GM23338 (cell line): ENCODE results near the gene CORO7. TPM values are rescaled to one million over a fixed set of nuclear protein-coding genes. Genes with fewer than 3 reads are reported as not detected.

Source experiments
- ATAC-seq: fragments of 200-7000 bp; cut with Tn5 transposase; 3 replicates; pipeline ENCODE4 v1.9.1; 2020
- DNase-seq: peaks from one replicate; pipeline ENCODE4 v3.0.0-alpha.2; 2015; ENCODE audit warnings: low spot score
- H2AFZ ChIP-seq: fragments of 200-600 bp; sonication (generic); 2 replicates; pipeline ENCODE4 v1.8.0; 2016; ENCODE audit warnings: antibody characterized with exemption, mild to moderate bottlenecking, moderate library complexity
- H3F3A ChIP-seq: fragments of 200-600 bp; sonication (generic); replicated peaks from 2 replicates; pipeline ENCODE4 v1.8.0; 2017; ENCODE audit warnings: antibody characterized with exemption, mixed run types, low read depth
- H3K27ac ChIP-seq: fragments of 200-600 bp; sonication (generic); 2 replicates; pipeline ENCODE4 v1.6.1; 2016; ENCODE audit warnings: low read depth
- H3K27me3 ChIP-seq: fragments of 200-600 bp; sonication (generic); 2 replicates; pipeline ENCODE4 v1.8.0; 2016; ENCODE audit warnings: mild to moderate bottlenecking, mixed run types, moderate library complexity; ENCODE audit not compliant: insufficient read depth
- H3K36me3 ChIP-seq: fragments of 200-600 bp; sonication (generic); 2 replicates; pipeline ENCODE4 v1.8.0; 2016; ENCODE audit warnings: mild to moderate bottlenecking; ENCODE audit not compliant: insufficient read depth
- H3K4me1 ChIP-seq: fragments of 200-600 bp; sonication (generic); 2 replicates; pipeline ENCODE4 v1.8.0; 2016; ENCODE audit warnings: mild to moderate bottlenecking, moderate library complexity; ENCODE audit not compliant: insufficient read depth
- H3K4me2 ChIP-seq: fragments of 200-600 bp; sonication (generic); 2 replicates; pipeline ENCODE4 v1.7.1; 2017; ENCODE audit warnings: mixed run types
- H3K4me3 ChIP-seq: fragments of 200-600 bp; sonication (generic); 2 replicates; pipeline ENCODE4 v1.6.1; 2016; ENCODE audit warnings: mixed run types
- H3K79me2 ChIP-seq: fragments of 200-600 bp; sonication (generic); replicated peaks from 2 replicates; pipeline ENCODE4 v1.8.0; 2017; ENCODE audit warnings: mild to moderate bottlenecking; ENCODE audit not compliant: insufficient read depth
- H3K9me2 ChIP-seq: fragments of 200-600 bp; sonication (generic); 2 replicates; pipeline ENCODE4 v1.8.0; 2017; ENCODE audit not compliant: insufficient read depth
- H4K20me1 ChIP-seq: fragments of 200-600 bp; sonication (generic); replicated peaks from 2 replicates; pipeline ENCODE4 v1.8.0; 2017; ENCODE audit warnings: mild to moderate bottlenecking; ENCODE audit not compliant: insufficient read depth
- H3K27ac Mint-ChIP-seq: 2 replicates; pipeline ENCODE4 v1.8.0; 2020; ENCODE audit warnings: inconsistent platforms, mild to moderate bottlenecking, moderate library complexity, mixed read lengths
- H3K27me3 Mint-ChIP-seq: 3 replicates; pipeline ENCODE4 v1.8.0; 2022; ENCODE audit warnings: low read depth, mild to moderate bottlenecking, moderate library complexity, mixed read lengths, inconsistent platforms; ENCODE audit not compliant: insufficient read depth, poor library complexity
- H3K36me3 Mint-ChIP-seq: 3 replicates; pipeline ENCODE4 v1.8.0; 2021; ENCODE audit warnings: low read depth, mild to moderate bottlenecking, inconsistent platforms, moderate library complexity, mixed read lengths
- H3K4me1 Mint-ChIP-seq: 3 replicates; pipeline ENCODE4 v1.8.0; 2020; ENCODE audit warnings: mild to moderate bottlenecking, inconsistent platforms, mixed read lengths
- H3K4me3 Mint-ChIP-seq: 3 replicates; pipeline ENCODE4 v1.8.0; 2021; ENCODE audit warnings: moderate library complexity, mild to moderate bottlenecking, inconsistent platforms, mixed read lengths
- H3K9me3 Mint-ChIP-seq: 3 replicates; pipeline ENCODE4 v1.8.0; 2020; ENCODE audit warnings: moderate library complexity, mild to moderate bottlenecking, inconsistent platforms, mixed read lengths
- CTCF ChIP-seq, 2 experiments: fragments of 200-600 bp in 1 of 2; sonication (generic) in 1 of 2; conservative IDR thresholded peaks; 2 replicates each; pipeline versions ENCODE4 v1.5.1 to v1.6.1; 2016 to 2017; ENCODE audit warnings: antibody characterized with exemption in 2 of 2, low read depth in 2 of 2, mild to moderate bottlenecking in 2 of 2, moderate library complexity in 1 of 2
- ETS1 ChIP-seq: IDR thresholded peaks from 2 replicates; pipeline ENCODE4 v1.6.1; 2016; ENCODE audit warnings: antibody characterized with exemption
- EZH2phosphoT487 ChIP-seq: fragments of 200-600 bp; sonication (generic); IDR thresholded peaks from one replicate; pipeline ENCODE4 v1.8.1; 2018; ENCODE audit warnings: antibody characterized with exemption; ENCODE audit not compliant: unreplicated experiment
- ZNF114 ChIP-seq: fragments of 250-450 bp; sonication (Bioruptor Pico); IDR thresholded peaks from 2 replicates; pipeline ENCODE4 v1.5.0; 2020; ENCODE audit warnings: mild to moderate bottlenecking, moderate library complexity
- ZNF331 ChIP-seq: fragments of 250-450 bp; sonication (Bioruptor Pico); IDR thresholded peaks from 2 replicates; pipeline ENCODE4 v1.5.0; 2020; ENCODE audit warnings: low read depth, mild to moderate bottlenecking, moderate library complexity
- polyA plus RNA-seq: library from polyadenylated mRNA; unstranded; fragments of >200 nt; fragmentation: Nextera tagmentation; extraction: Ambion mirVana; gene quantifications from 2 replicates; pipeline ENCODE4 v1.2.1, GENCODE V29; 2016
- total RNA-seq: library from RNA; depleted of rRNA; stranded (reverse); fragments of >200 nt; shearing (Covaris generic); gene quantifications from 2 replicates; pipeline ENCODE4 v1.2.3, GENCODE V29; 2014
- TF ChIP-seq, protein P1 (sequence below): fragments of 250-450 bp; sonication (Bioruptor Pico); IDR thresholded peaks from 2 replicates; pipeline ENCODE4 v1.5.0; 2020; ENCODE audit warnings: mild to moderate bottlenecking, moderate library complexity

The CORO7 gene
- total and polyA plus RNA-seq, 2 experiments from 2014 or later: 14.2 to 46.4 TPM

DNA sequence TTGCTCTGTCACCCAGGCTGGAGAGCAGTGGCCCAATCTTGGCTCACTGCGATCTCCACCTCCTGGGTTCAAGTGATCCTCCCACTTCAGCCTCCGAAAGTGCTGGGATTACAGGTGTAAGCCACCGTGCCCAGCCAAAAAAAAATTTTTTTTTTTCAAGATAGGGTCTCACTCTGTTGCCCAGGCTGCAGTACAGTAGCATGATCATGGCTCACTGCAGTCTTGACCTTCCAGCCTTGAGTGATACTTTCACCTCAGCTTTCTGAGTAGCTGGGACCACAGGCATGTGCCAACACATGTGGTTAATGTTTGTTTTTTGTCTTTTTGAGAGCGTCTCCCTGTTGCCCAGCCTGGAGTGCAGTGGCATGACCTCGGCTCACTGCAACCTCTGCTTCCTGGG lies 63.6 kb downstream of the CORO7 start (continued):
- TF ChIP-seq, protein P1, sequence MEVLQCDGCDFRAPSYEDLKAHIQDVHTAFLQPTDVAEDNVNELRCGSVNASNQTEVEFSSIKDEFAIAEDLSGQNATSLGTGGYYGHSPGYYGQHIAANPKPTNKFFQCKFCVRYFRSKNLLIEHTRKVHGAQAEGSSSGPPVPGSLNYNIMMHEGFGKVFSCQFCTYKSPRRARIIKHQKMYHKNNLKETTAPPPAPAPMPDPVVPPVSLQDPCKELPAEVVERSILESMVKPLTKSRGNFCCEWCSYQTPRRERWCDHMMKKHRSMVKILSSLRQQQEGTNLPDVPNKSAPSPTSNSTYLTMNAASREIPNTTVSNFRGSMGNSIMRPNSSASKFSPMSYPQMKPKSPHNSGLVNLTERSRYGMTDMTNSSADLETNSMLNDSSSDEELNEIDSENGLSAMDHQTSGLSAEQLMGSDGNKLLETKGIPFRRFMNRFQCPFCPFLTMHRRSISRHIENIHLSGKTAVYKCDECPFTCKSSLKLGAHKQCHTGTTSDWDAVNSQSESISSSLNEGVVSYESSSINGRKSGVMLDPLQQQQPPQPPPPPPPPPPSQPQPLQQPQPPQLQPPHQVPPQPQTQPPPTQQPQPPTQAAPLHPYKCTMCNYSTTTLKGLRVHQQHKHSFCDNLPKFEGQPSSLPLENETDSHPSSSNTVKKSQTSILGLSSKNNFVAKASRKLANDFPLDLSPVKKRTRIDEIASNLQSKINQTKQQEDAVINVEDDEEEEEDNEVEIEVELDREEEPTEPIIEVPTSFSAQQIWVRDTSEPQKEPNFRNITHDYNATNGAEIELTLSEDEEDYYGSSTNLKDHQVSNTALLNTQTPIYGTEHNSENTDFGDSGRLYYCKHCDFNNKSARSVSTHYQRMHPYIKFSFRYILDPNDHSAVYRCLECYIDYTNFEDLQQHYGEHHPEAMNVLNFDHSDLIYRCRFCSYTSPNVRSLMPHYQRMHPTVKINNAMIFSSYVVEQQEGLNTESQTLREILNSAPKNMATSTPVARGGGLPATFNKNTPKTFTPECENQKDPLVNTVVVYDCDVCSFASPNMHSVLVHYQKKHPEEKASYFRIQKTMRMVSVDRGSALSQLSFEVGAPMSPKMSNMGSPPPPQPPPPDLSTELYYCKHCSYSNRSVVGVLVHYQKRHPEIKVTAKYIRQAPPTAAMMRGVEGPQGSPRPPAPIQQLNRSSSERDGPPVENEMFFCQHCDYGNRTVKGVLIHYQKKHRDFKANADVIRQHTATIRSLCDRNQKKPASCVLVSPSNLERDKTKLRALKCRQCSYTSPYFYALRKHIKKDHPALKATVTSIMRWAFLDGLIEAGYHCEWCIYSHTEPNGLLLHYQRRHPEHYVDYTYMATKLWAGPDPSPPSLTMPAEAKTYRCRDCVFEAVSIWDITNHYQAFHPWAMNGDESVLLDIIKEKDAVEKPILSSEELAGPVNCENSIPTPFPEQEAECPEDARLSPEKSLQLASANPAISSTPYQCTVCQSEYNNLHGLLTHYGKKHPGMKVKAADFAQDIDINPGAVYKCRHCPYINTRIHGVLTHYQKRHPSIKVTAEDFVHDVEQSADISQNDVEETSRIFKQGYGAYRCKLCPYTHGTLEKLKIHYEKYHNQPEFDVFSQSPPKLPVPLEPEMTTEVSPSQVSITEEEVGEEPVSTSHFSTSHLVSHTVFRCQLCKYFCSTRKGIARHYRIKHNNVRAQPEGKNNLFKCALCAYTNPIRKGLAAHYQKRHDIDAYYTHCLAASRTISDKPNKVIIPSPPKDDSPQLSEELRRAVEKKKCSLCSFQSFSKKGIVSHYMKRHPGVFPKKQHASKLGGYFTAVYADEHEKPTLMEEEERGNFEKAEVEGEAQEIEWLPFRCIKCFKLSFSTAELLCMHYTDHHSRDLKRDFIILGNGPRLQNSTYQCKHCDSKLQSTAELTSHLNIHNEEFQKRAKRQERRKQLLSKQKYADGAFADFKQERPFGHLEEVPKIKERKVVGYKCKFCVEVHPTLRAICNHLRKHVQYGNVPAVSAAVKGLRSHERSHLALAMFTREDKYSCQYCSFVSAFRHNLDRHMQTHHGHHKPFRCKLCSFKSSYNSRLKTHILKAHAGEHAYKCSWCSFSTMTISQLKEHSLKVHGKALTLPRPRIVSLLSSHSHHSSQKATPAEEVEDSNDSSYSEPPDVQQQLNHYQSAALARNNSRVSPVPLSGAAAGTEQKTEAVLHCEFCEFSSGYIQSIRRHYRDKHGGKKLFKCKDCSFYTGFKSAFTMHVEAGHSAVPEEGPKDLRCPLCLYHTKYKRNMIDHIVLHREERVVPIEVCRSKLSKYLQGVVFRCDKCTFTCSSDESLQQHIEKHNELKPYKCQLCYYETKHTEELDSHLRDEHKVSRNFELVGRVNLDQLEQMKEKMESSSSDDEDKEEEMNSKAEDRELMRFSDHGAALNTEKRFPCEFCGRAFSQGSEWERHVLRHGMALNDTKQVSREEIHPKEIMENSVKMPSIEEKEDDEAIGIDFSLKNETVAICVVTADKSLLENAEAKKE (CRISPR knock-in tag): no peak
- TF ChIP-seq CTCF (conservative IDR thresholded peaks at IDR 0.05; ENCODE audit: low read depth in 2 of 2): no peak
- TF ChIP-seq EZH2phosphoT487: no peak

DNA sequence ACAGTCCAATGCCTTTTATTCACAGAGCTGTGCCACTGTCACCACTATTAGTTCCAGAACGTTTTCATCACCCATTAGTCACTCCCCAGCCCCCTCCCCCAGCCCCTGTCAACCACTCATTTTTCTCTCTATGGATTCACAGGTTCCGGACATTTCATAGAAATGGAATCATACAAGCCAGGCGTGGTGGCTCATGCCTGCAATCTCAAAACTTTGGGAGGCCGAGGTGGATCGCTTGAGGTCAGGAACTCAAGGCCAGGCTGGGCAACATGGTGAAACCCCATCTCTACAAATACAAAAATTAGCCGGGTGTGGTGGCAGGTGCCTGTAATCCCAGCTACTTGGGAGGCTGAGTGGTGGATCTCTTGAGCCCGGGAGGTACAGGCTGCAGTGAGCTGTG lies 64.5 kb downstream of the CORO7 start:
- Mint-ChIP-seq H3K36me3 (peaks cover 20% of the 10 kb centered on the region), H3K4me3 (peak overlapping the region; percentile 98; the same call in 2 of the 3 replicates), H3K27me3 (peaks cover 16% of the 10 kb centered on the region), H3K4me1 (peaks cover 12% of the 10 kb centered on the region; the same call in 2 of the 3 replicates), H3K9me3 (no peaks in the 10 kb centered on the region; the same call in 1 of the 3 replicates), H3K27ac (no peak overlapping the region)
- Histone ChIP-seq H3K79me2 (peaks cover 41% of the 10 kb centered on the region), H3K4me1 (peaks cover 7% of the 10 kb centered on the region), H3K36me3 (no peaks in the 10 kb centered on the region; the same call in 1 of the 2 replicates), H3K27ac (no peak overlapping the region), H3K4me2 (peak overlapping the region; percentile 28; the same call in 1 of the 2 replicates), H2AFZ (no peak overlapping the region), H4K20me1 (peaks cover 17% of the 10 kb centered on the region; the same call in 1 of the 2 replicates), H3K27me3 (no peaks in the 10 kb centered on the region), H3K9me2 (no peaks in the 10 kb centered on the region), H3F3A (peaks cover 14% of the 10 kb centered on the region), H3K4me3 (no peak overlapping the region)
- no peak for ATAC-seq
- TF ChIP-seq ZNF331 (CRISPR knock-in tag) (no peak), ETS1 (no peak), CTCF (conservative IDR thresholded peaks at IDR 0.05; ENCODE audit: low read depth in 2 of 2) (no peak), ZNF114 (CRISPR knock-in tag) (no peak)
- DNase-seq: no peak
